Lung microvascular endothelial cell (primary cell): Measurements from ENCODE around the gene RASGRP2. TPM values are rescaled to one million over a fixed set of nuclear protein-coding genes. Genes with fewer than 3 reads are reported as not detected.

ENCODE experiments used
- DNase-seq, 2 donors: peaks; one replicate each; pipeline versions ENCODE4 v3.0.0 to v3.0.0-alpha.2; 2010; ENCODE audit warnings: low read depth in 2 of 2
- total RNA-seq: library from RNA; depleted of rRNA; stranded (reverse); fragments of >200 nt; gene quantifications from 2 replicates; pipeline ENCODE4 v1.2.1, GENCODE V29; 2014

RASGRP2 gene
- total RNA-seq, 1 donor from 2014 or later: 4.4 TPM

DNA sequence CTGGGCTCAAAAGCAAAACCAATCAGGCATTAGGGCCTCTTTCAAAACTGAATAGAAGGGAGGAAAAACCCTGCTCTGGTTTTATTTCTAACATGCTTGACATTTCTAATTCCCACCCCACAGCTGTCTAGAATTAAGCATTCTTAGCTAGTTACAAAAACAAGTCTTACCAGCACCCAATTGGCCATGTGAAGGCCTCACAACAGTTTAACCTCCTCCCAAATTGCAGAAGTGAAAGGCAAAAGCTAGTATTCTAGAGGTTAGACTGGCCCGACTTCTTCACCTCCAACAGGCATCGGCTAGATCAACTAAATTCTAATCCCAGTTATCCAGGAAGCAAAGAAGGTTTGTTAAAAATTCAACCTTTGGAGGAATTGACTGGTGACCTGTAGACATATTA, 27.9 kb upstream of the RASGRP2 start:
- DNase-seq: no peak

DNA sequence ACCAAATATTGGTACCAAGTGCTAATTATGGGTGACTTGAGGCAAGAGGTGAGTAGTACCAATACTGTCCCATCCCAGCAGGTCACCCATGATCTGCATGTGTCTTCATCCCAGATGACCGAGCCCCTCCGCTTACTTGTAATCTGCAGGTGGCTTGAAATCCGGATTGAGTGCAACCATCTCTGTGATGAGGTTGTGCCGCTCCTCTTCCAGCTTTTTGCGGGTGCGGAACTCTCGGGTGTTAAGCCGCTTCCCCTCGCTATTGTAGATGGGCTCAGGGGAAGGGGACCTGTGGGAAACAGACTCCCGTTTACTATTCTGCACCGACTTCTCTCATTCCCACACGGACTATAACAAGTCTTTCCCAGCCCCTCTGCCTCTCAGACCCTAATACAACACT, 26.2 kb upstream of the RASGRP2 start:
- no peak for DNase-seq

DNA sequence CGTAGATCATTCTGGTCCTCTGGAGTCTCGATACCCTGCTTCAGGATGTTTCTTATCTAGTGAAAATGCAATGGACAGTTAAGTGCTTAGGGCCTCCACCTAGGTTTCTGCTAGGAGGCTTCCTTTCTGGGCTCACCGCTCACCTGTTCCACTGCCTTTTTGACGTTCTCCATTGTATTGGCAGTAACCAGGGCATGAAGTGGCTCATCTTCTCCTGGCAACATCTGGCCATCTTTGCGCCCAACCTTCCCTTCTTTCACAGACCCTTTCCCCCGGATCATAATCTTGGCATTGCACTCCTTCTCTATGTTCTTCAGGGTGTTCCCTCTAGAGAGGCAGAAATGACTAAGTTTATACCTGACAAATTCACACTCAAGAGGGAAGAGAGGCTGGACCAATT, 25.3 kb upstream of the RASGRP2 start:
- no peak for DNase-seq

DNA sequence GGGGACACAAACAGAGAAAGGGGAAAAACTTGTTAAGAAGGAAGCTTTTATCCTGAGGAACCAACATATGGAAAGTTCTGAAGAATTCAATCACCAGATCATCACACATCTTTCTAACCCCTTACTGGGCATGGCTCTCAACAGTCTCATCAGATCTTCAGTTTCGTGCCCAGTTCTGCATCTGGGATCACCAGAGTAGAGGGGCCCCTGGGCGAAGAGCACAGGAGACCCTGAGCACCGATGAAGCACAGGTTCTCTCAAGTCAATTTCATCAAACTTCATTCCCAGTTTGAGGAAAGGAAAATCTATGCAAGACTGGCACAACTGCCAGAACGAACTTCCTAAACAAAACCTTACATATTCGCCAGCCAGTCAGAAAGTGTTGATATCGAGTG, 24.4 kb upstream of the RASGRP2 start:
- no peak for DNase-seq

DNA sequence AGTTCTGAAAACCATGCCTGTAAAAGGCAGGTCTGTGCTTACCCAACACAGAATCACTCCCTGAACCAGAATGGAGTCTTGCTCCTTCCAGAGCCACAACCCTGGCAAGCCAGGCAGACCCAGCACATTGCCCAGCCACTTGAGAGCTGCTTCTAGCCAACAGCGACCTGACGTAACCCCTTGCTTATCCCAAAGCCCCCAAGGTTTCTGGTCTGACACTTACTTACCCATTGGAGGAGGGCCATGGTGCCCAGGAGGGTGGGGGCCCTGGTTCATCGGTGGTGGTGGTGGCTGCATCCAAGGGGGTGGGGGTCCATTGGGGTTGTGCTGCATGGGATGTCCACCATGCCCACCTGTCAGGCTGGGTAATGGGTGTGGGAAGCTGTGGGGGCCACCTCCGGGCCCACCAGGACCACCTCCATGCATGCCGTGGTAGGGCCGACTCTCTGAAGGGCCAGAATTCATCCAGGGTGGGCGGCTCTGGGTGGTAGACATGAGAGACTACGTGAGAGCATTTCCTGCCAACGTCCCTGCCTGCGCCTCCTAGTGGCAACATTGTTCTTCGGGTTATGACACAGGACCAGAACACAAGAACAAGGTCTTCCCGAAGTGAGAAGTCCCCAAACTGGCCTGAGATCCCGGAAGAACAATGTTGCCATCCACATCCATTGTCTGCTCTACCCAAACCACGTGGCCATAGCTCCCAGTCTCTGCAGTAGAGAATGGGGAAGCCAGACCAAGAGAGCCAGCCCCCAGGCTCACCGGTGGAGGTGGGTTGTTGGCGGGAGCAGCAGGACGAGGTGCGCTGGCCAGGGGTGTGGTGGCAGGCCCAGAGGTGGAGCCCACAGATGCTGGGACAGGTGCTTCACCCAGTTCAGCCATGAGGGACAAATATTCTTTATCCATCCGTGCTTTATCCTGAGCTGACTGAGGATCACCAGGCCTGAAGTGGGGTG, 23.7 kb upstream of the RASGRP2 start:
- peak; percentile 75 to 84 for DNase-seq

DNA sequence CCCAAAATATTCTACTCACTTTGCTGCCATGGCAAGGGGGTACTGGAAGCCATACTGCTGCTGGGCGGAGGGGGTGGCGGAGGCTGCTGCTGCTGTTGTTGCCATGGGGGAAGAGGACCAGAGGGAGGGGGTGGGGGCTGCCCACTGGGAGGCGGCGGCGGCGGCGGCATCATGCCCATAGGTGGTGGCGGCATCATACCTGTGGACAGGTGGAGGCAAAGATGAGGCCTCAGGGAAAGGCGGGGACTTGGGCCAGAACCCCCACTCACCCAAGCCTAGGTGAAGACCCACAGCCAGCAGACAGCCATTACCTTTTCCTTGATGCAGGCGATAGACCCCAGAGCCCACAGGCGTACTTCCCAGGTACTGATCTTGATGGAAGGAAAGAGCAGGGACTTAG, 22.9 kb upstream of the RASGRP2 start:
- DNase-seq: no peak

DNA sequence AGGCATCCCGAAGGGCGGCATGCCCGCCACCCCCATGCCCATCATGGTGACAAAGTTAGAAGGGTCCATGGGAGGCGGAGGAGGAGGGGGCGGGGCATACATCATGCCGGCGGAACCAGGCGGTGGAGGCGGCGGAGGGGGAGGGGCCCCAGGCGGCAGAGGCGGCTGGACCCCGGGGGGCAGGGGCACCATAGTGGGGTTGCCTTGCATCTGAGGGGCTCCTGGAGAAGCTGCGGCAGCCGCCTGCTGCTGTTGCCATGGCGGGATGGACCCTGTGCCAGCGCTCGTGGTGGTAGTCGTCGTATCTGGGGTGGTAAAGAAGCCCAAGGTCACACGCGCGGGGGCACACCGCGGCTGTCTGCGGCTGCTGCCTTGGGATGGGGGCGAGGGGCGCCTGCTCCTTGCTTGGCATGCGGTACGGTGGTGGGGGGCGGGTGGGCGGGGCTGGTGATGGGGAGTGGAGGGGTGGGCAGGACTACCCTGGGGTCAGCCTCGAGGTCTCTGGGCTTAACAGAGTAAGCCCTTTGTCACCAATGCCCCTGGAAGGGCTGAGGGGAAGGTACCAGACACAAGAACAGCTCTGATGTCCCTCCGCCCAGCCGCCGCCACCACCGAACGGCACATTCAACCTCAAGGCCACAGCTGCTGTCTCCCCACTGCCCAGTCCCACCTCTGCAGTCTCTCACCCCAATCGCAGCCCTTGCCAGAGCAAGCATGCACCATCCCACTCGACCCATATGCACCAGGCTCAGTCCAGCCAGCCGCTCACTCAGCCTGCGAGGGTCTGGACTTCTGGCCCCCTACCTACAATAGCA, 22.1 kb upstream of the RASGRP2 start:
- no peak for DNase-seq

DNA sequence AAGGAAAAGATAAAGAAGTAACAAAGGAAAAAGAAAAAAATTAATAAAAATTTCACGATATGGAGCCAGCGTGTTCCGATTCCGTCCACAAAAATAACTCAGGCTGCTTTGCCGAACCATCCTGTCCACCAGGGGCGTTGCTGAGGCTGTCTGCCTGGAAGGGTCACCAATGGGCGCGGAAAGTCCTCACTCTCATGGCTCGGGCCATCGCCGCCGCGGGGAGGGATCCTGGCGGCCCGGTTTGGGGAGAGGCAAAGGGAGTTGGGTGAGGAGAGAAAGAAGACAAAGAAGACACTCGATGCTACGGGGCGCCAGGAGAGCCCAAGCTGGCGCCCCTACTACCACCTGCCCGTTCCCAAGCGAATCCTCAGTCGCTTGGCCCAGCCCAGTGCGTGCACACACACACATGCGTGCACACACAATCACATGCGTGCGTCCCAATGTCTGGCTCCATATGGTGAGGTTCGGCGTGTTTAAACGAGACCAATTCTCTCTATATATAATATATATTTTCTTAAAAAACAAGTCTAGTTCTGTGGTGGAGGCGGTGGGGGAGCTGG, 21.4 kb upstream of the RASGRP2 start:
- no peak for DNase-seq

DNA sequence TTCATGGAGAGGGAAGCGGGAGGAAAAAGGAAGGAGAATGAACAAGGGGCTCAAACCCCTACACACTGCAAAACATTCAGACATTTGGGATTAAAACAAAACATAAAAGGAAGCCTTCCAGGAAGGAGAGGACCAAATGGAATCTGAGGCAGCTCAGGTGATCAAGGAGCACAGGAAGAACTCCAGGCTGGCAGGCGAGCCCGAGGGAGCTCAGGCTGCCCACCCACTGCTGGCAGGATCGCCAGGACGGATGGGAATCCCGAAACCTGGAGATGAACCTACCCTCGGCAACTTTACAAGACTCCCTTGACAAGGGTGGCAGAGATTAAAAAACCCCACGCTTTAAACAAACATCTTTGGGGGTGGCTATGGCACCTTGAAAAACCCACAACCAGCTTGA, 20.8 kb upstream of the RASGRP2 start:
- no peak for DNase-seq

DNA sequence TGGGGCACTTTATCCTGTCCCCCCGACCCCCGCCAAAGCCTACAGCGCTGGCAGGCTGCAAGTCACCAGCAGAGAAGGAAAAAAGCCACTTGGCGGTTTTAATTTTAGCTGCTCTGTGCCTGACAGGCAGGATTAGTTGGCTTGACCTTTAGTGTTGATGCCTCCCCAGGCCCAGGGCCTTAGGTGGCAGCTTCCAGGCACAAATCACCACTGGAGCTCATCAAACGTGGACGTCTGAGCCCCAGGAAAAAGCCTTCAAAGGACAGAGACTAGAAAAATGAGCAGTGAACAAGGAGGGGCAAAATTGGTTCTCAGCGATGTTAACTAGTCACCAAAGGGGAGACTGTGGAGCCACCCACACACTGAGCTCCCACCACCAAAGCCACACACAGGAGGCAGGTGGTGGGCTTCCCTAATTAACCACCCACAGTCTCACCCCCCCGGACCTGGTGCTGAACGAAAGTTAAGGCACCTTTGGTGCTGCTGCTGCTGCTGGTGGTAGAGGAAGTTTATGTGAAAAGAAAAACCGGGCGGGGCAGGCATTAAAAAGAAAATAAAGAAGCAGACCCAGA, 20.2 kb upstream of the RASGRP2 start:
- DNase-seq: no peak

DNA sequence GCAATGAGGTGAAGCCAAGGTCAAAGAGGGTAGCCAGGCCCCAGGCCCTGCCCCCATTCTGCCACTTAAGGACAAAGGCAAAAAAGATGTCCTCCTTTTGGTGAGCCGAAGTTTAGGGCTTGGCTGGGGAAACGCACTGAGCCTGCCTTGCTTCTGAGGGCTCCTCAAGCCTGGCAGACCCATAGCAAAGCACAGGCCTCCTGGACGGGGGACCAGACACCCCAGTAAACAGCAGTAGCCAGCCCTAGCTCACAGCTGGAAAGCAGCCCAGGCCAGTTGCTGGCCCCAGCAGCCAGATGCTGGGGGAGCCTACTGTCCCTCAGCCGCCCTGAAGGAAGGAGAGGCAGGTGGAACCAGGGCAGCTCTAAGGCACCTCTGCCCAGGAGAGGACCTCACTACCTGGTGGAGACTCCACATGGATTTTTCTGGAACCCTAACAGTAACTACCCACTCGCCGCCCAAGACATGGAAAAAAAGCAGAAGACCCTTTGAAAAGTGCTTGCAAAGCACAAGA, 19.6 kb upstream of the RASGRP2 start:
- no peak for DNase-seq

DNA sequence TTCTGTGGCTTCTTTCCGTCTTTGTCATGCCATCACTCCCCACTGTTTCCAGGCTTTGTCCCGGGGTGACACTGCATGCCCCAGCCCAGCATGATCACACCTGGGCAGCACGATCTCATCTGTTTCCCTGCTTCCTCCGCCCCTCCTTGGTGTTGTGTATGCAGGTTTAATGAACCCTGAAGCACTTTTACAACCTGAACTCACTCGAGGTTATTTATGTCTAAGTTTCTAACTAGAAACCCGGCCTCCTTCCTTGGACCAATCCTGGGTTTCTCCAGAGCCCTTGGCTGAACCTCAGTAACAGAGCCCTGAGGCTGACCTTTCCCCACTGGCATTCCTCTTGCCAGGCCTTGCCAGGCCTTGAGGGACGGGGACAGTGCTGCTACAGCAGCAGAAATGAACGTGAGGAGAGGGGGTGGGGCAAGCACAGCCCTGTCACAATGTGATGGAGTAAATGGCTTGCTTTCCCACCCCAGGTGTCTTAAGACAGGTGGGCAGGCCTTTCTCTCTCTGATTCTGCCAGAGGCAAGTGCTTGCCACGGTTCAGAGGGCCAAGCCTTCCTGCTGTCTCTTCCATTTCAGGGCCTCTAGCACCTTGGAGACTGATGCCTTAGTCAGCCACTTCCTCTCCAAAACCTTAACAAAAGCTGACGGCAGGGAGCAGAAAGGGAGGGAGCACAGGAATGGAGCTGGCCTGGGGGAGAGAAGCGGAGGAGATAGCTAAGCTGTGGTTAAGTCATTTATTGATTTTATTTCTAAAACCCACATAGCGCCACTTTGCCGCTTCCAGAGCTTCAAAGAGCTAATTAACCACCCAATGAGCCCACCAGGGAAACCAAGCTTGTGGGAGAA, 19.0 kb upstream of the RASGRP2 start:
- DNase-seq: peak in 1 of 2 donors; percentile 86

DNA sequence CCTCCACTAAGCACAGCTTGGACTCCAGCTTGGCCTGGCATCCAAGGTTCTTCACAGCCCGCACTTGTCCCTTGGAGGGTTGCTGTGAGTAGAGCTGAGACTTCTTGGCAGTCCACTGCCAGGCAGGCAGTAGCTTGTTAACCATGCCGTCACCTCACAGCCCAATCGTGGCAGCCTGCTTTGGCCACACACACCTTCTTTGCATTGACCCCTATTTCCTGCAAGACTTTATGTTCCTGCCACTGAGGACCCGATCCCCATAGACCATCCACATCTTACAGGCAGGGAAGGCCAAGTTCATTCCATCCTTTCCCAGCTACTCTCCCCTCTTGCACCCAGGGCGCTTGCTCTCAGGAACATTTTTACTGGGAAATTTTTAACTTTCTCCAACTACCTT, 18.3 kb upstream of the RASGRP2 start:
- no peak for DNase-seq

DNA sequence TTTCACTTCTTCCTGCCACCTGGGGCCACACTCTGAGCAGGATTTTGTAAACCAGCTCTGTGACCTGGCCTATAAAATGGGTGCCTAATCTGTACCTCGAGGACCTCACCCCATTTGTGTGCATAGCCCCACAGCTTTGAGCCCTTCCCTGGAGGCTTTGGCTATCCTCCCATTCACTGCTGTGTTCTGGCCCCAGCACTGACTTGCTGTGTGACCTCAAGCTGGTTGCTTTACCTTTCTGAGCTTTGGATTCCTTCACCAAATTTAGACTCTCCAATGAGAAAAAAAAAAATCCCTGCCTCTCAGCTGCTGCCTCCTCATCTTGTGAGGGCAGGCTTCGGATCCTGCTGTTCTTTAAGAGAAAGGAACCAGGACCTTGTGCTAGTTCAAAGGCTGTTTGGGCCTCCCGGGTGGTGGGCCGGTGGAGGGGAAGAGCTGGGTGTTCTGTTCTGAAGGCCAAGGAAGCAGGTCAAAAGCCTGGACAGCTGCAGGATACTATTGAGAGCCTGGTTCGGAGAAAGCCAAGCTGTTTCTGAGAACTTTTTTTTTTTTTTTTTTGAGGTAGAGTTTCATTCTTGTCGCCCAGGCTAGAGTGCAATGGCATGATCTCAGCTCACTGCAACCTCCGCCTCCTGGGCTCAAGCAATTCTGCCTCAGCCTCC, 16.9 kb upstream of the RASGRP2 start:
- no peak for DNase-seq

DNA sequence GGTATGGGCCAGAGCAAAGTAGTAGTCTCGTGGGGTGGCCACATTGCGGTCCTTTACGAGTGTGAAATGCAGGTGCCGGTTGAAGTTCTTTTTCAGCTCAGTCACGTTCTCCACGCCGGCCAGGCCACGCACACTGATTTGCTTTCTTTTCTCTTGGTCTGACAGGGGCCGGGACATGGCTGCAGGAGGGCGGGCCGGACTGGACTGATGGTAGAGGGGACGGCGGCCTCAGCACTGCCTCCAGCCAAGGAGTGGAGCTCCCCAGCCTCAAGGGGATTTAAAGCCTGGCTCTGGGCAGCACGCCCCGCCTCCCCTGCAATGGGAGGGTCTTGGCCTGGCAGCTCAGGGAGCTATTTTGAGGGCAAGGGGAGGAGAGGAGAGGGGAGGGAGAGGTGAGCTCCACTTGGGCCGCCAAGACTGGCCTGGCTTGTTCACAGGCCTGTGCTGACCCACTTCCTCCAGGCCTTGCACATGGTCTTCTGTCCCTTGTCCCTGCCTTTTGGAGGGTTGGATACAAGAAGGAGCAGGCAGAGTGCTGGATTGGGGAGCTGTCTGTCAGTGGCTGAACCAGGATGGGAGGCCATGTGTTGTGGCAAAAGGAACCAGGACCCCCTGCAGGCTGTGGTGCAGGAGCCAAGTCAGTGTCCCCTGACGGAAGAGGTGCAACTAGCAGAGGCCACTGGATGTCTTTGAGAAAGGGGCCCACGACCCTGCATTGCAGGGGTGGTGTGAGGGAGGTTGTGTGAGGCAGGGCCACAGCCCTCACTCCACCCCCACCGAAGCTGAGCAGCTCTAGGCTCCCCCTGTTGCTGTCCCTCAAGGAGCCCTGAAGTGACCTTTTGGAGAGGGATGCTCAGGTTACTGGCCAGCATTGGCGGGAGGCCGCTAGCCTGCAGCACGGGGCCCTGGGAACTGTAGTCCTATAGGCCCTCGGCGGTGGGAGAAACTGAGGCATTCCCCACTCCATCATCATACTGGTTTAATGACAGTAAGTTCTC, 16.1 kb upstream of the RASGRP2 start, which contains the start of gene PYGM:
Gene PYGM, minus strand, starts transcription at position 253 of the 998 bp plus-strand sequence. Its CDS starts 76 bp downstream, at position 177.
- no peak for DNase-seq

DNA sequence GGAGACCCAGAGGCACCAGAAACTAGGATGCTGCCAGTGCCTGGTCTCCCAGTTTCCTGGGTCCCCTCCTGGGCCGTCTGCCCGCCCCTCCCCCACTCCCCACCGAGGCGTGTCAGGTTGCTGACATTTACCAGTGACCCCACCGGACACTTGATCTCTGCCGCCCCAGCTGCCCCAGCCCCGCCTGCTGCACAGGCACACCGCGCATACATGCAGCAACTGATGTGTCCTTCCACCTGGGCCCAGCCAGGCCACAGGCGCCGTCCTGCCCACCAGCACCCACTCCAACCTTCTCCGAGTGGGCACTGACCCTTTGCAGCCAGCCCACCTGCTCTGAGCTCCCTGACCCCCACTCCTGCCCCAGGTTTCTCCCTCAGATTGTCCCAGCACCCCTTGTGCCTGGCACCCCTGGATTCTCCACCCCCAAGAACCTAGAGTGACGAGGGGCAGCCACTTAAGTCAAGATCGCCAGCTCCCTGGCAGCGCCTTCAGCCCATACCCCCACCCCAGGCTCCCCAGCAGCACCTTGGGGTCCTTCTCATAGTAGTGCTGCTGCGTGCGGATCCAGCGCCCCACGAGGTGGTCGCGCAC, 15.3 kb upstream of the RASGRP2 start:
- DNase-seq: no peak

DNA sequence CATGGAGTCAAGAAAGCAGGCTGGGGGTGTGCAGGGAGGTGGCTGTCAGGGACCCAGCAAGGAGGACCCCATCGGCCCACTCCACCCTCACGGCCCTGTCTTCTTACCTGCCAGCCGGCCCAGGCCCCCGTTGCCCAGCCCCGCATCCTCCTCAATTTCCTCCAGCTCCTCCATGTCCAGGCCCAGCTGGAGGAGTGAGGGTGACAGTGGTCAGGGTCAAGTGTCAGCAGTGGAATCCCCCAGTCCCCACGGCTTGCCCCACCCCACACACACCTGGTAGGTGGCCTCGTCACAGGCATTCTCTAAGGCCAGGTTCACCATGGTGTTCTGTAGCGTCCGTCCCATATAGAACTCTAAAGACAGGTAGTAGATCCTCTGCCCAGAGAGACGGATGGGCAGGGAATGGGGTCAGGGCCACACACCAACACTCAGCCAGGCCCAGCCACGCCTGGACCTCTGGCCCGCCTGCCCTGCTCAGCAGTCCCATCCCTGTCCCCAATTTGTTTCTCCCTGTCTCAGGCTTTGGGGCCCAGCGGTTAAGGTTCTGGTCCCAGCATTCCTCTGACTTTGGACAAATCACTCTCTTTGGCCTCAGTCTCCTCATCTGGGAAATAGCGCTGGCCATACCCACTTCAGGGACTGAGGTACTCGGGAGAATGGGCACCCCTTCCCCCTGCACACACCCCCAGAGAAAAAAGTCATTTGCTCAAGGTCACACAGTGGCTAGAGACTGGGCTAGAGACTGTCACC, 14.6 kb upstream of the RASGRP2 start:
- DNase-seq: no peak
